HTR-8/SVneo (cell line): ENCODE data around the gene KIF4A.
"Not testable (repeated sequence)": the region's sequence is repeated elsewhere in the genome, so short reads cannot be mapped to it uniquely, and the experiment has no call there.

Source experiments
- DNase-seq: peaks from one replicate; pipeline ENCODE4 v3.0.0; 2011; ENCODE audit warnings: low spot score, mixed read lengths; ENCODE audit not compliant: insufficient read length
- FAIRE-seq: peaks from 2 replicates; lab custom pipeline; 2011; peaks lifted over from hg19 to GRCh38; lab: Jason Lieb, UNC

Gene KIF4A, protein sequence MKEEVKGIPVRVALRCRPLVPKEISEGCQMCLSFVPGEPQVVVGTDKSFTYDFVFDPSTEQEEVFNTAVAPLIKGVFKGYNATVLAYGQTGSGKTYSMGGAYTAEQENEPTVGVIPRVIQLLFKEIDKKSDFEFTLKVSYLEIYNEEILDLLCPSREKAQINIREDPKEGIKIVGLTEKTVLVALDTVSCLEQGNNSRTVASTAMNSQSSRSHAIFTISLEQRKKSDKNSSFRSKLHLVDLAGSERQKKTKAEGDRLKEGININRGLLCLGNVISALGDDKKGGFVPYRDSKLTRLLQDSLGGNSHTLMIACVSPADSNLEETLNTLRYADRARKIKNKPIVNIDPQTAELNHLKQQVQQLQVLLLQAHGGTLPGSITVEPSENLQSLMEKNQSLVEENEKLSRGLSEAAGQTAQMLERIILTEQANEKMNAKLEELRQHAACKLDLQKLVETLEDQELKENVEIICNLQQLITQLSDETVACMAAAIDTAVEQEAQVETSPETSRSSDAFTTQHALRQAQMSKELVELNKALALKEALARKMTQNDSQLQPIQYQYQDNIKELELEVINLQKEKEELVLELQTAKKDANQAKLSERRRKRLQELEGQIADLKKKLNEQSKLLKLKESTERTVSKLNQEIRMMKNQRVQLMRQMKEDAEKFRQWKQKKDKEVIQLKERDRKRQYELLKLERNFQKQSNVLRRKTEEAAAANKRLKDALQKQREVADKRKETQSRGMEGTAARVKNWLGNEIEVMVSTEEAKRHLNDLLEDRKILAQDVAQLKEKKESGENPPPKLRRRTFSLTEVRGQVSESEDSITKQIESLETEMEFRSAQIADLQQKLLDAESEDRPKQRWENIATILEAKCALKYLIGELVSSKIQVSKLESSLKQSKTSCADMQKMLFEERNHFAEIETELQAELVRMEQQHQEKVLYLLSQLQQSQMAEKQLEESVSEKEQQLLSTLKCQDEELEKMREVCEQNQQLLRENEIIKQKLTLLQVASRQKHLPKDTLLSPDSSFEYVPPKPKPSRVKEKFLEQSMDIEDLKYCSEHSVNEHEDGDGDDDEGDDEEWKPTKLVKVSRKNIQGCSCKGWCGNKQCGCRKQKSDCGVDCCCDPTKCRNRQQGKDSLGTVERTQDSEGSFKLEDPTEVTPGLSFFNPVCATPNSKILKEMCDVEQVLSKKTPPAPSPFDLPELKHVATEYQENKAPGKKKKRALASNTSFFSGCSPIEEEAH

DNA sequence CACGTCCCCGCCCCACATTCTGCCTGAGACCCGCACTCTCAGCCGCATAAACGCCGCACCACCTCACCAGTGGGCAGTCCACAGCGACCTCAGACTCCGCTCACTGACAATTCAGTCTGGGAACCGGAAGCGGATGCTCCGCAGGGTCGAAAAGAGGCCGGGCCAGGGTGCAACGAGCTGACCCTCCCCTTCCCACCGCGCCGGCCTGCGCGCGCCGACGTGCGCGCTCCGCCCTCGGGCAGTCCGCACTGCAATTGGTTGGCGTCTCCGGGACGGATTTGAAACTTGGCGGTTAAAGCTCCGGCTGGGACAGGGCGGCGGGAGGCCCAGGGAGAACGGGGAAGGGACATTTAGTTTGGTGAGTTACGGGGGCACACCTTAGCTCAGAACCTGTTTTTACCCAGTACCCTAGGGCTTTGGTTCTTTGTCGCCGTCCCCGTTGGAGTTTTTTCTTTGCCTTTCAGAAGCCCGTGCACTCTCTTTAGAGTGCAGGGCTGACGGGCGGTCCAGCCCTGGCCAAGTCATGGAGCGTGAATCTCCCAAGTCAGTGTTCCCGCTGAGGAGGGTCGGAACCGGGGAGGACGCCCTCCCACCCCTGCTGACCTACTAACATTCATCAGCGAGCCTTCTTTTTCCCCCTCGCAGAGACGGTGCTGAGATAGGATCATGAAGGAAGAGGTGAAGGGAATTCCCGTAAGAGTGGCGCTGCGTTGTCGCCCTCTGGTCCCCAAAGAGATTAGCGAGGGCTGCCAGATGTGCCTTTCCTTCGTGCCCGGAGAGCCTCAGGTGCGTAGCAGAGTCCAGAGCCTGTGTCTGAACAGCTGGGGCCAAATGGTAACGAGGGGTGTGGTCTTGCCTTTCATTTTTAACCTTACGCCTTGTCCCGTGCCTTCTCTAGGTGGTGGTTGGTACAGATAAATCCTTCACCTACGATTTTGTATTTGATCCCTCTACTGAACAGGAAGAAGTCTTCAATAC is at the start of gene KIF4A, which contains the start of gene PDZD11:
KIF4A (plus strand) TSS at position 312 of the 978 bp plus-strand sequence; CDS start at position 667, 355 bp downstream.
PDZD11 (minus strand) TSS at position 135 of the 978 bp plus-strand sequence. CDS start 586 bp downstream, outside the sequence.
- FAIRE-seq: peak; percentile 99

DNA sequence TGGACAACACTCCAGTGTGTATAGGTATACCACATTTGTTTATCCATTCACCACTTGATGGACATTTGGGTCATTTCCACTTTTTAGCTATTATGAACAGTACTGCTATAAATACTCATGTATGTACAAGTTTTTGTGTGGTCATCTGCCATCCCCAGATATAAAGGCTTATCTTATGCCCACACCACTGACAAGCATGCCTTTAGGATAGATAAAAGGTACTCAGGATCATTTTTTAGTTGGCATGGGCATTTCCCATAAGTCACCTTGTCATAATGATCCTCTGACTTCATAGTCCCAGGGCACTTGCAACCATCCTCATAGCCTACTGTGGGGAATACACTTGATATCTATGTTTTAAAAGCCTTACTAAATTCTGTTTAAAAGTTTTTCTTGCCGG is 49.2 kb upstream of the KIF4A start:
- FAIRE-seq: no peak

More for the DNA sequence above, at the start of gene KIF4A, which contains the start of gene PDZD11:
- DNase-seq: peak; percentile 98

DNA sequence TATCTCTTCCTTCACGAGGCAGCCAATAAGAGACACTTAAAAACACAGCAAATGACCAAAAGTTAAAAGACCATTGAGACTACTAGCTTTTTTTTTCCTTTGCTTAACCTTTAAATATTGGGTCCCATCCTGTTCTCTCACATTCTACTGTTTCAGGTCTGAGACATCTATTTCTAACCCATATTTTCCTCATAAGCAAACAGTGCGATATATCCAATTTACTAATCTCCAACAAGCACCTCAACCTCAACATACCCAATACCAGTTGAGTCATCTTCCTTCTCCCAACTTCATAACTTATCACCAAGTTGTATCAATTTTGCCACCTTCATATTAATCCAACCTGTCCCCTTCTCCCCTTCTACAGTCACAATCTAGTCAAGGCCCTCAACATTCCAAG is 48.4 kb upstream of the KIF4A start:
- DNase-seq (no peak), FAIRE-seq (no peak)

More for the DNA sequence above, 49.2 kb upstream of the KIF4A start:
- DNase-seq: no peak

DNA sequence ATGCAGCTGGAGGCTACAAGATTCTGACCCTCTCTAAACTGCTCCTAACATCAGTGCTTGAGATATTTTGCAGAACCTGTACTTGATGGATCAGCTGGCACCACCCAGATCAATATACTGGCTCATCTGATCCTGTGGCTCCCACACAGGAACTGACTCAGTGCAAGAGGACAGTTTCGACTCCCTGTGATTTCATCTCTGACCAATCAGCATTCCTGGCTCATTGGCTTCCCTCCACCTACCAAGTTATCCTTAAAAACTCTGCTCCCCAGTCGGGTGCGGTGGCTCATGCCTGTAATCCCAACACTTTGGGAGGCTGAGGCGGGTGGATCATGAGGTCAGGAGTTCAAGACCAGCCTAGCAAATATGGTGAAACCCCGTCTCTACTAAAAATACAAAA is 46.3 kb upstream of the KIF4A start:
- not testable (repeated sequence) for DNase-seq

DNA sequence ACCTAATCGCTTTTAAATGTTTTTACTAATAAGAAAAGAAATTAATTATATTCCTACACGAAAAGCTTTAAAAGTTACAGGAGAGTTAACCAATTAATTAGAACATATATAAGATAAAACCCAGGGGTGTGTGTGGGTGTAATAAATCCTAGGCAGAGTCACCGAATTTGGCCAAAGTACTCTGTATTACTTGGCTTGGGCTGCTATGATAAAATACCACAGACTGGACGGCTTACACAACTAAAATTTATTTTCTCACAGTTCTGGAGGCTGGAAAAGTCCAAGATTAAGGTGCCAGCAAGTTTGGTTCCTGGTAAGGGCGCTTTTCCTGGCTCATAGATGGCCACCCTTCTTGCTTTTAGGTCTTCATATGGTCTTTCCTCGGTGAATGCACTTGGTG is 45.0 kb upstream of the KIF4A start:
- no peak for FAIRE-seq

More for the DNA sequence above, 46.3 kb upstream of the KIF4A start:
- FAIRE-seq: not testable (repeated sequence)

DNA sequence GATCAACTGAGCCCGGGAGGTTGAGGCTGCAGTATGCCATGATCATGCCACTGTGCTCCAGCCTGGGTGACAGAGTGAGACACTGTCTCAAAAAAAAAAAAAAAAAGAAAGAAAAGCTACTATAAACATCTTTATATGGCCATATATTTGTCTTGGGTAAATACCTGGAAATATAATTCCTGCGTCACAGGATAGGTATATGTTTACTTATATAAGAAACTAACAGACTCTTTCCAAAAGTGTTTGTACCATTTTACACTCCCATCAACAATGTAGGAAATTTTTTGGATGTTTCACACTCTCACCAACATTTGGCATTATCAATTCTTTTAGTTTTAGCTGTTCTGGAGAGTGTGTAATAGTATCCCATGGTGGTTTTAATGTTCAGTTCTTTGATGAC is 42.7 kb upstream of the KIF4A start:
- FAIRE-seq (no peak), DNase-seq (no peak)

More for the DNA sequence above, 45.0 kb upstream of the KIF4A start:
- no peak for DNase-seq

DNA sequence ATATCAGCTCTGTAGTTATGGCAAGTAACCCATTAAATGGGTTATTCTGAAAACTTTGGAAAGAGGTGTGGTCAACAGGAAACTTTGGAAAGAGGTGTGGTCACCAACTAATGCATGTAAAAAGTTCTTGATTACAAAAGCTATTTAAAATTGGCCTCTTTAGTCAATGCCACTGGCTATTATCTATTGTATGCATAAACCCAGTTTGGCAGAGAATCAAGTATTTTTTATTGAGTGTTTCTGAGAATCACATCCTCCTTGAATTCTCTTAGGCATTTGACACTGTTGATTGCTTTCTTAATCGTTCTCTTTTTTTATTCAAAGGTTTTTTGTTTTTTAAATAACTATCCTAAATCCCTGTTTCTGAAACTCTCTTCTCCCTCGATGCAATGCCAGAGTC is 37.4 kb upstream of the KIF4A start:
- no peak for DNase-seq
- no peak for FAIRE-seq

DNA sequence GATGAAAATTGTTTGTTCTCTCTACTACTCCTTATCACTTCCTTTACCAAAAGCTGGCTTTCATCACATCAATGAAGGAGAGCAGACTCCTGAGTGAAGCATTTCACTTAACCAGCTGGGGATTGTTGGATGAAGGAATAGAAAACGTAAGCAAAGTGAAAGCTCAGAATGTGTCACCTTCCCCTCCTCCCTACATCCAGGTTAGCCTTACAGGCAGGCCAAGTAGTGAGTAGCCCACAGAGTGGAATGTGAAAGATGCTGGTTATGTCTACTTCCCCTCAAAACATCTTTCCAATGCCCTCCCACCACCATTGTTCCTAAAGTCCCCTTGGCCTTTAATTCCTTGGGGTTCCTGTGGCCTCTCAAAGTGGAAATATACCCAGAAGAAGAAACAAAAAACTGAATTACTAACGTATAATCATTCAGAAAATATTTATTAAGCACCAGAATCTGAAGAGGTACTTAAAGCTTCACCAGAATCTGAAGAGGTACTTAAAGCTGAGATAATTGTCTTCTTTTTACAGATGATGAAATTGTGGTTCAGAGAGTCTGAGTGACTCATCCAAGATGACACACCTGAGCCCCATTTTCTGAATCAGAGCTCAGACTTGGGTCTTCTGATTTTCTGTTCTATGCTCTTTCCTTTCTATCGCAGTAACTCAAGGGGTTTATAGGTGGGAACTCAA is 36.4 kb upstream of the KIF4A start:
- FAIRE-seq (peak; percentile 55), DNase-seq (no peak)

DNA sequence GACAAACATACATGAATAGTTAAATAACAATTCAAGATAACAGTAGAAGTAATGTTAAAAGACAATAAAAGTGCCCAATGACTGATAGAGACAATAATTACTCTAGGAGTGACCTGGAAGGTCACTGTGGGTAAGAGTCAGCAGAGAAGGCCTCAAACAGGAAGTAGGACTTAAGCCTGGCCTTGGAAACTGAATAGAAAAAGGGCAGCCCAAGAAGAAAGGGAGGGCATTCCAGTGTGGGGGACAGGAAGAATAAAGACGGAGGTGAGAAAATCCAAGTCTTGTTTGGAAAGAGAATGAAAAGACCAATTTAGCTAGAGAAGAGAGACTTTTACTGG is 35.9 kb upstream of the KIF4A start:
- FAIRE-seq (no peak), DNase-seq (no peak)

DNA sequence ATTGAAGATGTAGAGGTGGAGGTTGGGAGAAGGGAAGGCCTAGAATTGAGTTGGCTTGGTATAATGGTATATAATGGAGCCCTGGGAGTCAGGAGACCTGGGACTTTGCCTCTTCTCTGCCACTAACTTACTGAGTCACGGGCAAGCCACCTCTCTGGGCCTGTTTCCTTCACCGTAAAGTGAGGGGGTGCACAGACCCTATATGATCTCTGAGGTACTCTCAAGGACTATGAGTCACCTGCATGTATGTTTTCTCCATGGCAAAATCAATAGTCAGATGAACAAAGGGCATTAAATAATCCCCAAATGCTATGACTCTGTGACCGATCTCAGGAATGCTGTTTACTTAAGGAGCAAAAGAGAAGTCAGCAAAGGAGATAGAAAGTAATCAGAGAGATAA is 35.0 kb upstream of the KIF4A start:
- DNase-seq: no peak
- no peak for FAIRE-seq

DNA sequence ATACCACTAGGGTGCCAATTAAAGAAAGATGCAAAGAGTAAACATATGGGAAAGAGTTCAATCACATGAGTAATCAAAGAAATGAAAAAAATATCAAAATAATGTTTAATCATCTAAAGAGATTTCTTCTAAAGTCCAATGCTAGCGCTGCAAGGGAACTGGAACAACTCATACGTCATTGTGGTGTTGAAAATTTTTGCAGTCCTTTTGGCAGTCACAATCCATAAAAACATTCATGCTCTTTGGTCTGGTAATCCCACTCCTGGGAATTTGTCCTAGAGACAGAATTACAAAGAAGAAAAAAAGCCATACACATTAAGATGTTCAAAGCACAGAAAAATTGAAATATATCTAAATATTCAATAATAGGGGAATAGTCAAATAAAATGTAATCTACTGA is 34.5 kb upstream of the KIF4A start:
- no peak for DNase-seq
- no peak for FAIRE-seq

DNA sequence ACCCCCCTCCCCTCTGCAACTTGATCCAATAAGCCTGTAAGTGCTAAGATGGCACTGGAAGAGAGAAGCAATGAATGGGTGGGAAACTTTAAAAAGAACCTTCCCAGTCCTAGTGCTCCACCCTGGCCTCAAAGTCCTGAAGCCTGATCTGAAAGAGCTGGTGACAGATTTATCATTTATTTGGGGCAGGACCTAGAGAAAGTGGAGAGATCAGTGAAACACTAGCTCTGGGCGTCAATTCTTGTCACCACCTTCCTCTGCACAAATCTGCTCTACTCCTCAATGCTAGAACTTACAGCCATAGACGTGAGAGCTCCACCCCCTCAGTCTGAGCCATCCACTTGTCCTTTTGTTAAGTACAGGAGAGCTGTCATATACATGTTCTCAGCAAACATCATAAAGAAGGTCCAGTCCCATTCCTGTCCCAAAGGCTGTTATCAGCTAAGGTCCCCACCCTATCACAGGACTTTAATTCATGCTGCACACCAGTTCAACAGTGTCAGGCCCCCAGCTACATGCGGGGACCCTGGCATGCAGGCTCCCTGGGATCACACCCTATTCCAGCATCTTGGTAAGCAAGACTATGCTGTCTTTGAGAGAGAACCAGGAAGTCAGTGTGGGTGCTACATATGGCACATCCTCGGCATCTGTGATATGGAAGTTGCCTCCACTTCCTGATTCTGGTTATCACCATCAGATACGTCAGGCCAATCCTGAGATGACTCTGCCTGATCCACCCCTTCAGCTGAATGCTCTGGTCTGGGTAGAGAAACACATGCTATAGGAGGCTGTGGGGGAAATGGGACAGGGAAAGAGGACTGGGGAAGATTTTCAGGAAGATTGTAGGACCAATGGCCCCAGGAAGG is 32.2 kb upstream of the KIF4A start:
- FAIRE-seq: no peak

DNA sequence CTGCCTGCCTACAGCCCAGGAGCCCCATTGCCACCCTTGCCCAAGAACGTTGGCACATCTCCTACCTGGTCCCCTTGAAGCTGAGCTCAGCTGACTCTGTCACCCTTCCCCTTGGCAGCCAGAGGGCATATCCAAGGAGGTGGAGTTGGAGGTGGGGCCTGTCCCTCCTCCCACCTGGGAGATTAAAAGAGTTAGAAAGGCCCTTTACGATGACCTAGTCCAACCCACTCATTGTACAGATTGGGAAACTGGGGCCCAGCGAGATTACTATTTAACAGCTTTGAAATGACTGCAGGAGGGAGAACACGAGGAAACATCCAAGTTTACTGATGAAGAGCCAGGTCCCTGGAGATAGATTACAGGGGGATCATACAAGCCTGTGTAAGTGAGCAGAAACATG is 29.8 kb upstream of the KIF4A start, which contains the start of gene P2RY4:
P2RY4 (minus strand) TSS at position 101 of the 400 bp plus-strand sequence. CDS start 580 bp downstream, outside the sequence.
- DNase-seq (no peak), FAIRE-seq (peak; percentile 9)

More for the DNA sequence above, 32.2 kb upstream of the KIF4A start:
- DNase-seq: no peak

DNA sequence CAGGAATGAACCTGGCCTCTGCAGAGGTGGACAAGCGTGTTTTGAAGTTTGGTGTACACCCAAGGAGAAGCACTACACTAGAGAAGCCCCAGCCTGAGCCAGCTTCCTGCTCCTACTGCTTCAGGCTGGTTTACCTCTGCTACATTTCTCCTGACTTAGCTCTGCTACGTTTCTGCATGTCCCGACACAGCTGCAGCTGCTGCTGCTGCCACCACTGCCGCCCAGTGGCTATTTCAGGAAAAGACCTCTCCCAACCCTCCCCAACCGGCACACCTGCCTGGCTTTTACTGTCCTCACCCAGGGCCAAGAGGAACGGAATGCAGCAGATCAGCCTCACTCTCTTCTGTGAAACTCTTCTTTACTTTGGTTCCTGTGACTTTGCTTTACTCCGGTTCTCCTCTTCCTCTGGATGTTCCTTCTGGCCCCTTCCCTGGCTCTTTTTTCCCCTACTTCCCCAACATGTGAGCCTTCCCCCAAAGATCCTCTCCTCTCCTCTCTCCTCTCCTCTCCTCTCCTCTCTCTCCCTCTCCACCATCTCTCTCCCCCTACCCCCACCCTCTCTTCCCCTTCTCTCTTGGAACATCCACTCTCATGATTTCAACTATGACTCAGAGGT is 26.8 kb upstream of the KIF4A start:
- DNase-seq (peak; percentile 64), FAIRE-seq (peak; percentile 62)

DNA sequence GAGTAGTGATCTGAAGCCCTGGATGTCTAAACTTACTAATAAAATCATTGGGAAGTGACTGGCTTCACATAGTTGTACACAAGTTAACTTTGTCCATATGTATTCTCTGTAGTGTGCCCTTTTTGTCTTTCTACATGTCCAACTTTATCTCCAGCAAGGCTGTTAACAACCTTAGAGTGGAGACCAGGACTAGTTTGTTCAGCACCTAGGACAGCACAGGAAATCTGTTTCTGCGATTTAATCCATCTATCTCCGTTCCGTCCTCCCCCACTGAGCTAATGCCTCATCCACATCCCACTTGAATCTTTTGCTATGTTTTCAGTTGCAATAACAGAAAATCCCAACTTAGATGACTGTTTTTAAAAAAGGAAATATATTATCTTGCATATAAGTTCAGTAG is 25.1 kb upstream of the KIF4A start:
- no peak for DNase-seq

DNA sequence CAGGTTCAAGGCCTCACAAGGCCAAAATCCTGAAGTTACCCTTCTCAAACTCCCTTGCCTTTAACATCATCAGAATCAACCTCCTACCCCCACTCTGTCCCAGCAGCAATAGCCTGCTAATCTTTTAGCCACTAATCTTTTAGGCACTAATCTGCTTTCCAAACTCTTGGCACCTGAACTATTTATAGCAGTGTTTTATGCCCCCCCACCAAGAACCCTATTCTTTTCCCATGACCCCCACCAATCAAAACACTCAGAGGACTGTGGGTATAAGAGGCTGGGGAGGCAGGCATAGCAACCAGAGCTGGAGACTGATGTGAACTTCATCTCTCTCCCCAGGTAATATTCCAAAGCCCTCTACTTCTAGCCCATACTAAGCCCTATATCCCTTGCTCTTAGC is 21.9 kb upstream of the KIF4A start, which contains the start of gene ARR3:
ARR3 (plus strand) TSS at position 301 of the 400 bp plus-strand sequence. CDS start 1,052 bp downstream, outside the sequence.
- DNase-seq (no peak), FAIRE-seq (no peak)

More for the DNA sequence above, 25.1 kb upstream of the KIF4A start:
- FAIRE-seq: no peak

DNA sequence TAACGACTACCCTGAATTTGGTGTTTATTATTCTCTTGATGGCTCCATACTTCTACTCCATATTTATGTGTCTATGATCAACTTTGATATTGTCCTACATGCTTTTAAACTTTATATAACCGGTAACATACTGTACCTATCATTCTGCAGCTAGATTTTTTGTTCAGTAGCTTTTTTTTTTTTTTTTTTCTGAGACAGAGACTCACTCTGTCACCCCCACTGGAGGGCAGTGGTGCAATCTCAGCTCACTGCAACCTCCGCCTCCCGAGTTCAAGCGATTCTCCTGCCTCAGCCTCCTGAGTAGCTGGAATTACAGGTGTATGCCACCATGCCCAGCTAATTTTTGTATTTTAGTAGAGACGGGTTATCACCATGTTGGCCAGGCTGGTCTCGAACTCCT is 15.9 kb upstream of the KIF4A start:
- not testable (repeated sequence) for DNase-seq, FAIRE-seq
